RKO (cell line): Measurements from ENCODE around the gene TBL1Y.

Experiments used
- DNase-seq: peaks from one replicate; pipeline ENCODE4 v3.0.0-alpha.2; 2016; ENCODE audit warnings: low spot score

TBL1Y gene

GRCh38 chrY:7092836-7093235 lies 182.3 kb downstream of the TBL1Y start:
- no peak for DNase-seq

- DNase-seq = no peak
Observed at GRCh38 chrY:7094365-7094764, 183.9 kb downstream of the TBL1Y start.

GRCh38 chrY:7097021-7097420 lies 186.5 kb downstream of the TBL1Y start:
- no peak for DNase-seq

- no peak for DNase-seq
Observed at GRCh38 chrY:7099742-7100141, 189.2 kb downstream of the TBL1Y start.

- no peak for DNase-seq
Observed at GRCh38 chrY:7102680-7103079, 192.2 kb downstream of the TBL1Y start.

- no peak for DNase-seq
Observed at GRCh38 chrY:7107179-7107578, 196.7 kb downstream of the TBL1Y start.

GRCh38 chrY:7110086-7110485 lies 199.6 kb downstream of the TBL1Y start:
- no peak for DNase-seq

GRCh38 chrY:7115871-7116270 lies 205.4 kb downstream of the TBL1Y start:
- DNase-seq = no peak

GRCh38 chrY:7122202-7122601 lies 211.7 kb downstream of the TBL1Y start:
- DNase-seq = no peak

- no peak for DNase-seq
Observed at GRCh38 chrY:7125136-7126056, 214.9 kb downstream of the TBL1Y start.

GRCh38 chrY:7128211-7128610 lies 217.7 kb downstream of the TBL1Y start:
- DNase-seq = no peak
